NCI-H146 (cell line): ENCODE data around the gene PSPN.
A peak's percentile ranks its signal among the peaks of the same experiment; 100 is the strongest.
"Not testable (repeated sequence)": the region's sequence is repeated elsewhere in the genome, so short reads cannot be mapped to it uniquely, and the experiment has no call there.

Source experiments
- DNase-seq: peaks from one replicate; lab custom pipeline; 2025; lab: John Stamatoyannopoulos, UW

PSPN gene

GRCh38 chr19:6373096-6373812 is 2.5 kb downstream of the PSPN start:
- peak; percentile 95 for DNase-seq

GRCh38 chr19:6372594-6373095 is 3.1 kb downstream of the PSPN start, which contains the start of gene ALKBH7:
TSS of gene ALKBH7 (plus strand) at chr19:6372794. CDS start at chr19:6372821, 27 bp downstream.
- DNase-seq: peak; percentile 98

GRCh38 chr19:6364353-6364752 is 11.4 kb downstream of the PSPN start:
- no peak for DNase-seq

- no peak for DNase-seq
Measured at GRCh38 chr19:6362351-6362801, 13.4 kb downstream of the PSPN start.

- no peak for DNase-seq
Measured at GRCh38 chr19:6362027-6362350, 13.7 kb downstream of the PSPN start.

- DNase-seq: not testable (repeated sequence)
Measured at GRCh38 chr19:6360857-6361216, 14.9 kb downstream of the PSPN start.

DNA sequence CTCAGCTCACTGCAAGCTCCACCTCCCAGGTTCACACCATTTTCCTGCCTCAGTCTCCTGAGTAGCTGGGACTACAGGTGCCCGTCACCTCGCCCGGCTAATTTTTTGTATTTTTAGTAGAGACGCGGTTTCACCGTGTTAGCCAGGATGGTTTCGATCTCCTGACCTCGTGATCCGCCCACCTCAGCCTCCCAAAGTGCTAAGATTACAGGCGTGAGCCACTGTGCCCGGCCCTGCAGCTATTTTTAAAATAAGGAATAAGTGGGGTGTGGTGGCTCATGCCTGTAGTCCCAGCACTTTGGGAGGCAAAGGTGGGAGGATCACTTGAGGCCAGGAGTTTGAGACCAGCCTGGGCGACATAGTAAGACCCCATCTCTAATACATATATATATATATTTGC is 15.3 kb downstream of the PSPN start:
- DNase-seq: not testable (repeated sequence)

- no peak for DNase-seq
Measured at GRCh38 chr19:6359568-6360341, 16.0 kb downstream of the PSPN start.

GRCh38 chr19:6358003-6358402 is 17.7 kb downstream of the PSPN start:
- DNase-seq: no peak

- no peak for DNase-seq
Measured at GRCh38 chr19:6357174-6357573, 18.6 kb downstream of the PSPN start.

DNA sequence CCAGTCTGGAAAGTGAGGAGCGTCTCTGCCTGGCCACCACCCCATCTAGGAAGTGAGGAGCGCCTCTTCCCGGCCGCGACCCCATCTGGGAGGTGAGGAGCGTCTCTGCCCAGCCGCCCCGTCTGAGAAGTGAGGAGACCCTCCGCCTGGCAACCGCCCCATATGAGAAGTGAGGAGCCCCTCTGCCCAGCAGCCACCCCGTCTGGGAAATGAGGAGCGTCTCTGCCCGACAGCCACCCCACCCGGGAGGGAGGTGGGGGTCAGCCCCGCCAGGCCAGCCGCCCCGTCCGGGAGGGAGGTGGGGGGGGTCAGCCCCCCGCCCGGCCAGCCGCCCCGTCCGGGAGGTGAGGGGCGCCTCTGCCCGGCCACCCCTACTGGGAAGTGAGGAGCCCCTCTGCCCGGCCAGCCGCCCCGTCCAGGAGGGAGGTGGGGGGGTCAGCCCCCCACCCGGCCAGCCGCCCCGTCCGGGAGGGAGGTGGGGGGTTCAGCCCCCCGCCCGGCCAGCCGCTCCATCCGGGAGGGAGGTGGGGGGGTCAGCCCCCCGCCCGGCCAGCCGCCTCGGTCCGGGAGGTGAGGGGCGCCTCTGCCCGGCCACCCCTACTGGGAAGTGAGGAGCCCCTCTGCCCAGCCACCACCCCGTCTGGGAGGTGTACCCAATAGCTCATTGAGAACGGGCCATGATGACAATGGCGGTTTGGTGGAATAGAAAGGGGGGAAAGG is 20.3 kb downstream of the PSPN start:
- DNase-seq: not testable (repeated sequence)

DNA sequence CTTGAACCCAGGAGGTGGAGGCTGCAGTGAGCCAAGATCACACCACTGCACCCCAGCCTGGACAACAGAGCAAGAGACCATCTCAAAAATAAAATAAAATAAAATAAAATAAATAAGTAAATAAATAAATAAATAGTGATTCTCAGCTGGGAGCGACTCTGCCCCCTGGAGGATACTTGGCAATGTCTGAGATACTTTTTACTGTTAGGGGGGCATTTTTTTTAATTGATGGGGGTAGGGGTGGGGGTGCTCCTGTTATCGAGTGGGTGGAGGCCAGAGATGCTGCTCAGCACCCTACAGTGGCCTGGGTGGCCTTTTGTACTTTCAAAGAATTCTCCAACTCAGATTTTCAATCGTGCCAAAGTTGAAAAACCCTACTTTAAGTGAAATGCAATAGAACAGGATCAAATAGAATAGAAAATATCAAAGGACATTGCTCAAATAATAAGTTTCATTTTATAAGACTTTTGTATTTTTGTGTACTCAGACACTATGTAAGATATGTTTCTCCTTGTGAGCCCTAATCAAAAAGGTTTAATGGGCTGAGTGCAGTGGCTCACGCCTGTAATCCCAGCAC is 21.5 kb downstream of the PSPN start:
- DNase-seq: no peak

DNA sequence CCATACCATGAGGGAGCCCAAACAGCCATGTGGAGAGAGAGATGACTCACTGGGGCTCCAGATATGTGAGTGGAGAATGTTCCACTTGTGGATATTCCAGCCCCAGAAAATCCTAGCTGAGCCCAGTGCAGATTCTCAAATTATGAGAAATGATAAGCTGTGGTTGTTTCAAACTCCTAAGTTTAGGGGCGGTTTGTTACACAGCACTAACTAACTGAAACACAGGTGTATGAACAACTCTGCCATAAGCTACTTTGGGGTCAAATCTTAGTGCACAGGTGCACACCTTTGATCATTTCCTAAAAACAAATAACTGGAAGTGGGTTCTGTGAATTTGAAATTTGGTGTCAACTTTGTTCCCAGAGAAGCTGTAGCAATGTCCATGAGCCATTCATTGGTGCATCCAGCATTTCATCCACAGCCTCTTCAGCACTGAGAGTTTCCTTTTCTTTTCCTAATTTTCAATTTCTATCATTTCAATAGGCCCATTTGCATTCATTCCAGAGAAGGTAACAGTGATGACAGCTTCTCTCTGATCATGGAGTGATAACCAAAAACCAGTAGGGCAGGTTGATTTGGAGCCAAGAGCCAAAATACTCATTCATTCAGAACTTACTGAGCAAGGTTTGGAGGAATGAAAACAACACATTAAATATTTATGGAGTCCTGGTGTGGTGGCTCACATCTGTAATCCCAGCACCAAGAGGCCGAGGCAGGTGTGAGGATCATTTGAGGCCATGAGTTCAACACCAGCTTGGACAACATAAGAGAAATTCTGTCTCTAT is 23.2 kb downstream of the PSPN start:
- no peak for DNase-seq

DNA sequence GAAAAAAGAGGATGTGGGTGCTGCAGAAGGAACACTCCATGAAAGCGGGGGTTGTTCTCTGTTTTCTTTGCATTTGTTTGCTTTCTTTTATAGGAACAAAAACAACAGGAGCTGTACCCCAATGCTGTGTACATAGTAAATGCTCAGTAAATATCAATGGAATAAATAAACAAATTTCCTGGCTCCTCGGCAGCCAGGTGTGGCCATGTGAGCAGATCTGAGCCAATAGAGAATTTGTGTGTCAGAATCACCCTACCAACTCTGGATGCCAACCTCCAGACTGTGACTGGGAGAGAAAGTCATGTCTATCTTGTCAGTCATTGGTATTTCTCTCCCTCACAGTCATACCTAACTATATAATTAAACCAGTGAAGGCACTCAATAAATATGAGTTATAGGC is 25.0 kb downstream of the PSPN start:
- DNase-seq: no peak

DNA sequence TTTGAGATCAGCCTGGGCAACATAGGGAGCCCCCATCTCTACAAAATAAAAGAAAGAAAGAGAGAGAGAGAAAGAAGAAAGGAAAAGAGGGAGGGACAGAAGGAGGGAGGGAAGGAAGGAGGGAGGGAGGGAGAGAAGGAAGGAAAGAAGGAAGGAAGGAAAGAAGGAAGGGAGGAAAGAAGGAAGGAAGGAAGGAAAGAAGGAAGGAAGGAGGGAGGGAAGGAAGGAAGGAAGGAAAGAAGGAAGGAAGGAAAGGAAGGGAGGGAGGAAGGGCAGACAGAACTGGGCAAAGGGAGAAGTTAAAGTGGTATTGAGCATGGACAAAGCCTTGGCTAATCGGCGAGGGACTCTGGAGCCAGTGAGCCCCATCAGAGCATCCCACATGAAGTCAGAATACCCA is 26.5 kb downstream of the PSPN start:
- not testable (repeated sequence) for DNase-seq

DNA sequence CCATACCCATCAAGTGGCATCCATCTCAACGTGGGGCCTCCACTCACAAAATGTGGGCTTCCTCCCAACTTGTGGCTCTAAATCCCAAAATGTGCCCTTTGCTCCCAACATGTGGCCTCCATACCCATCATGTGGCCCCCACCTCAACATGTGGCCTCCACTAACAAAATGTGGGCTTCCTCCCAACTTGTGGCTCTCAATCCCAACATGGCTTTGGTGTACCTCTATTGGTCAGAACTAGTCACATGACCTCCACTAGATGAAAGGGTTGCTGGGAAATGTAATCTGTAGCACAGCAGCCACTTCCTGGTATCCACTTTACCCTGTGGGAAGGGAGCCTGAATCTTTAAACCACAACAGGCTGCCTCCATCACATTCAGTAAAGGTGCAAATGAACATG is 32.3 kb downstream of the PSPN start:
- DNase-seq: no peak

DNA sequence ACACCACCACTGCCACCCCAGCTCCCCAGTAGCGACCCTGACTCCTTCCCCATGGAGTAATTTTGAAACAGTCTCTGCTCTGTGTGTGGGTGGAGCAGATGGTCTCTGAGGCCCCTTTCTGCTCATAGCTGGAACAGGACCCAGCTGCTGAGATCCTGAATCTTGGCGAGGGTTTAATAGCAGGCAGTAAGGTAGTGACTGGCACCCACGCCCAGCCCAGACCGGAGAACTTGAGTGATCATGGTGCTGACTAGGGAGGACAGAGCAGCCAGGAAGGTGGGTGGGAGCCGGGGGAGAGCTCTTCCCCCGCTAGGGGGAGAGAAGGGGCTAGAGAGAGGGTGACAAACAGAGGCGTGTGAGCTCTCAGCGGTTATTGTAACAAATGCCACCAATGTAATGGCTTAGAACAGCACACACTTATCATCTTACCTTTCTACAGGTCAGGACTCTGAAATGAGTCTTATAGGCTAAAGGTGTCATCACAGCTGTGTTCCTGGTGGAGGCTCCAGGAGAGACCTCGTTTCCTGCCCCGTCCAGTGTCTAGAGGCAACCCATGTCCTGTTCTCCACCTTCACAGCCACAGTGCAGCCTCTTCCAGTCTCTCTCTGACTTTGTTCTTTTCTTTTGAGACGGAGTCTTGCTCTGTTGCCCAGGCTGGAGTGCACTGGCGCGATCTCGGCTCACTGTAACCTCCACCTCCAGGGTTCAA is 35.1 kb downstream of the PSPN start:
- no peak for DNase-seq

DNA sequence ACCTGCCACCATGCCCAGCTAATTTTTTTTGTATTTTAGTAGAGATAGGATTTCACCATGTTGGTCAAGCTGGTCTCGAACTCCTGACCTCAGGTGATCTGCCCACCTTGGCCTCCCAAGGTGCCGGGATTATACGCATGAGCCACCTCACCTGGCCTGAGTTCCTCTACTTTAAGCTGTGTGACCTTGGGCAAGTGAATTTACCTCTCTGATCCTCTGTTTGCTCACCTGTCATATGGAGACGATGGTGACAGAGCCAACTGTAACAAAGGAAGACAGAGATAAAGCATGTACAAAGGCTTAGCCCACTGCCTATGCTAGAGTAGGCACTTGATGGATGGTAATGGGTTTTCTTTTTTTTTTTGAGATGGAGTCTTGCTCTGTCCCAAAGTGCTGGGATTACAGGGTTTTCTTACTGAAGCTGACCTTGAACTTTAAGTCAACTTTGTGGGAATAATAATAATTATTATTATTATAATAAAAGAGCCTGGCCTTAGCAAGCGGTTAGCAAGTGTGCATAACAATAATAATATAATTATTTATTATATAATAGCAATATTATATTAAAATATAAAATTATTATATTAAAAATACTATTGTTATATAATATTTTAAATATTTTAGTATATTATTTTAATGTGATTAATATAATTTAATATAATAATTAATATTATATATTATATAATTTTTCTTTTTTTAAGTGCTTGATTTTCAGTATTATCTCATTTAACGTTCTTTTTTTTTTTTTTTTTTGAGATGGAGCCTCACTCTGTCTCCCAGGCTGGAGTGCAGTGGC is 41.0 kb downstream of the PSPN start:
- no peak for DNase-seq

DNA sequence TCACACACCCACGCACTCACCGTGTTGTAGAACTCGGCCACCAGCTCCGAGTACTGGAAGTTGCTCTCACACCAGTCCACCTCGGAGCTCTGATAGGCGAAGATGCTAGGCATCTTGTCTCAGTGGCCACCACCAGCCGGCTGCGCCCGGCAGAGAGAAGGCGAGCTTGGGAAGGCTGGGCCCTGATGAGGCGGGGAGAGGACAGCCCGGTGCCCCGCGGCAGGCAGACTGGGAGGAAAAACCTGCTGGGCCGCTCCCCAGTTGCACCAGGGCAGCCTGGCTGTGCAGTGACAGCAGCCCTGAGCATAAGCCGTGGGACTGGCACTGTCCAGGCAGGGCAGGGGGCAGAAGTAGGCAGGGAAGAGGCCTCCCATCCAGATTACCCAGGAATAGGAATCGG is 42.3 kb downstream of the PSPN start, which contains the start of gene ACER1:
ACER1 (minus strand) TSS at position 174 of the 400 bp plus-strand sequence; CDS start at position 113, 61 bp downstream.
- no peak for DNase-seq

GRCh38 chr19:6326815-6327214 is 48.9 kb downstream of the PSPN start:
- no peak for DNase-seq
